Measurements from ENCODE around the gene NUDT1. TPM values are rescaled to one million over a fixed set of nuclear protein-coding genes. Genes with fewer than 3 reads are reported as not detected.

Gene NUDT1
- total and polyA plus RNA-seq, 2 experiments from 2014 or later: 9.6 to 16.3 TPM

GRCh38 chr7:2259480-2259879 lies 17.5 kb downstream of the NUDT1 start:
- Histone ChIP-seq H3K79me2 (no peaks in the 10 kb centered on the region), H3K27me3 (no peaks in the 10 kb centered on the region), H3K4me3 (no peak overlapping the region), H3K27ac (no peak overlapping the region), H3K4me1 (ENCODE audit: insufficient read depth) (no peaks in the 10 kb centered on the region), H3K9me2 (replicated peaks; ENCODE audit: insufficient read depth) (no peaks in the 10 kb centered on the region), H2AFZ (no peak overlapping the region), H3K36me3 (replicated peaks; ENCODE audit: insufficient read depth, low read depth) (no peaks in the 10 kb centered on the region), H3K4me2 (no peak overlapping the region), H3K9me3 (ENCODE audit: low read depth) (no peaks in the 10 kb centered on the region), H4K20me1 (ENCODE audit: insufficient read depth, poor library complexity, severe bottlenecking) (no peaks in the 10 kb centered on the region)
- TF ChIP-seq, protein P1, sequence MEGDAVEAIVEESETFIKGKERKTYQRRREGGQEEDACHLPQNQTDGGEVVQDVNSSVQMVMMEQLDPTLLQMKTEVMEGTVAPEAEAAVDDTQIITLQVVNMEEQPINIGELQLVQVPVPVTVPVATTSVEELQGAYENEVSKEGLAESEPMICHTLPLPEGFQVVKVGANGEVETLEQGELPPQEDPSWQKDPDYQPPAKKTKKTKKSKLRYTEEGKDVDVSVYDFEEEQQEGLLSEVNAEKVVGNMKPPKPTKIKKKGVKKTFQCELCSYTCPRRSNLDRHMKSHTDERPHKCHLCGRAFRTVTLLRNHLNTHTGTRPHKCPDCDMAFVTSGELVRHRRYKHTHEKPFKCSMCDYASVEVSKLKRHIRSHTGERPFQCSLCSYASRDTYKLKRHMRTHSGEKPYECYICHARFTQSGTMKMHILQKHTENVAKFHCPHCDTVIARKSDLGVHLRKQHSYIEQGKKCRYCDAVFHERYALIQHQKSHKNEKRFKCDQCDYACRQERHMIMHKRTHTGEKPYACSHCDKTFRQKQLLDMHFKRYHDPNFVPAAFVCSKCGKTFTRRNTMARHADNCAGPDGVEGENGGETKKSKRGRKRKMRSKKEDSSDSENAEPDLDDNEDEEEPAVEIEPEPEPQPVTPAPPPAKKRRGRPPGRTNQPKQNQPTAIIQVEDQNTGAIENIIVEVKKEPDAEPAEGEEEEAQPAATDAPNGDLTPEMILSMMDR (IDR thresholded peaks at IDR 0.05; ENCODE audit: poor library complexity): no peak
- no peak for TF ChIP-seq EZH2phosphoT487 (IDR thresholded peaks at IDR 0.05; ENCODE audit: low read depth, severe bottlenecking, unreplicated experiment)
- no peak for TF ChIP-seq EZH2 (IDR thresholded peaks at IDR 0.05; ENCODE audit: borderline replicate concordance)
- no peak for DNase-seq (ENCODE audit: low spot score)
- WGBS (ENCODE audit: low lambda C conversion rate, missing lambda C conversion rate): 98% methylated on average over 9 of the region's 9 CpGs

DNA sequence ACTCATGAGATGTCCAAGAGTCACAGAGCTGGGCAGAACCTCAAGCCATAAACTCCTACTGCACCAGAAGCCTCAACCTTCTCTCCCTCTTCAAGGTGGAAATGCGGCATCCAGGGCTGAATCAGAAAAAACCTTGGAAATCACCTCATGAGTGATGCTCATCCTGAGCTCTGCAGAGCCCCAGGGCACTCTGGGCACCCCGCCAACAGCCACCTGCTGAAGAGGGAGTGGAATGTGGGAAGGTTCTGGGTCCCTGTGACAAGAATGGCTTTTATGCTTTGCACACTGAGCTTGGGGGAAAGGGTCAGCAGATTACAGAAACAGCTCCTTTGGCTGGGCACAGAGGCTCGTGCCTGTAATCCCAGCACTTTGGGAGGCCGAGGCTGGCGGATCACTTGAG lies 18.8 kb downstream of the NUDT1 start:
- DNase-seq (ENCODE audit: low spot score): no peak
- Histone ChIP-seq H3K9me2 (replicated peaks; ENCODE audit: insufficient read depth) (no peaks in the 10 kb centered on the region), H3K9me3 (ENCODE audit: low read depth) (no peaks in the 10 kb centered on the region), H3K27me3 (no peaks in the 10 kb centered on the region), H4K20me1 (ENCODE audit: insufficient read depth, poor library complexity, severe bottlenecking) (no peaks in the 10 kb centered on the region), H3K36me3 (replicated peaks; ENCODE audit: insufficient read depth, low read depth) (no peaks in the 10 kb centered on the region), H3K79me2 (no peaks in the 10 kb centered on the region), H3K4me1 (ENCODE audit: insufficient read depth) (no peaks in the 10 kb centered on the region), H3K27ac (no peak overlapping the region), H2AFZ (no peak overlapping the region), H3K4me3 (no peak overlapping the region), H3K4me2 (no peak overlapping the region)
- 90% methylated on average over 5 of the region's 5 CpGs for WGBS (ENCODE audit: low lambda C conversion rate, missing lambda C conversion rate)
- TF ChIP-seq, protein P1 (IDR thresholded peaks at IDR 0.05; ENCODE audit: poor library complexity): no peak
- no peak for TF ChIP-seq EZH2phosphoT487 (IDR thresholded peaks at IDR 0.05; ENCODE audit: low read depth, severe bottlenecking, unreplicated experiment)
- TF ChIP-seq EZH2 (IDR thresholded peaks at IDR 0.05; ENCODE audit: borderline replicate concordance): no peak

DNA sequence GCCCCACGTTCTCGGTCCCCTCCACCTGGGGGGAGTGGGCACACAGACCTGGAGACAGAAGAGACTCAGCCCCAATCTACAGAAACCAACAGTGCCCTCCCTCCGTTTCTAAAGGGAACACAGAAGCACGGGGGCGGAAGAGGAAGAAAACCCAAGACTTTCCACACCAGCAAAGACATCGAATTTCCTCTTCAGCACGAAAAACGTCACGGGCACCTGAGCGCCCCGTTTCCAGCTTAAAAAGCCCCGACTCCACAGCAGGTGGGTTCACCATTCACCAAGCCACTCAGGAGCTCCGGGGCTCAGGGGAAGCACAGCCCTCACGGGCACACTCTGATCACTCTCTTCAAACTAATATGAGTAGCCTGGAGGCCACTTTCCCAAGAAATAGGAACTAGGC lies 19.6 kb downstream of the NUDT1 start:
- Histone ChIP-seq H3K27me3 (no peaks in the 10 kb centered on the region), H2AFZ (no peak overlapping the region), H3K9me3 (ENCODE audit: low read depth) (no peaks in the 10 kb centered on the region), H4K20me1 (ENCODE audit: insufficient read depth, poor library complexity, severe bottlenecking) (no peaks in the 10 kb centered on the region), H3K36me3 (replicated peaks; ENCODE audit: insufficient read depth, low read depth) (no peaks in the 10 kb centered on the region), H3K4me3 (no peak overlapping the region), H3K9me2 (replicated peaks; ENCODE audit: insufficient read depth) (no peaks in the 10 kb centered on the region), H3K4me1 (ENCODE audit: insufficient read depth) (no peaks in the 10 kb centered on the region), H3K4me2 (no peak overlapping the region), H3K27ac (no peak overlapping the region), H3K79me2 (no peaks in the 10 kb centered on the region)
- WGBS (ENCODE audit: low lambda C conversion rate, missing lambda C conversion rate): 94% methylated on average over 14 of the region's 14 CpGs
- no peak for TF ChIP-seq EZH2phosphoT487 (IDR thresholded peaks at IDR 0.05; ENCODE audit: low read depth, severe bottlenecking, unreplicated experiment)
- no peak for TF ChIP-seq EZH2 (IDR thresholded peaks at IDR 0.05; ENCODE audit: borderline replicate concordance)
- TF ChIP-seq, protein P1 (IDR thresholded peaks at IDR 0.05; ENCODE audit: poor library complexity): no peak
- no peak for DNase-seq (ENCODE audit: low spot score)

- 93% methylated on average over 18 of the region's 18 CpGs for WGBS (ENCODE audit: low lambda C conversion rate, missing lambda C conversion rate)
- Histone ChIP-seq H3K27ac (no peak overlapping the region), H3K79me2 (no peaks in the 10 kb centered on the region), H3K36me3 (replicated peaks; ENCODE audit: insufficient read depth, low read depth) (no peaks in the 10 kb centered on the region), H2AFZ (no peak overlapping the region), H3K4me3 (no peak overlapping the region), H4K20me1 (ENCODE audit: insufficient read depth, poor library complexity, severe bottlenecking) (no peaks in the 10 kb centered on the region), H3K4me2 (no peak overlapping the region), H3K27me3 (no peaks in the 10 kb centered on the region), H3K4me1 (ENCODE audit: insufficient read depth) (no peaks in the 10 kb centered on the region), H3K9me3 (ENCODE audit: low read depth) (no peaks in the 10 kb centered on the region), H3K9me2 (replicated peaks; ENCODE audit: insufficient read depth) (no peaks in the 10 kb centered on the region)
- DNase-seq (ENCODE audit: low spot score): no peak
- no peak for TF ChIP-seq EZH2 (IDR thresholded peaks at IDR 0.05; ENCODE audit: borderline replicate concordance)
- TF ChIP-seq, protein P1 (IDR thresholded peaks at IDR 0.05; ENCODE audit: poor library complexity): no peak
- no peak for TF ChIP-seq EZH2phosphoT487 (IDR thresholded peaks at IDR 0.05; ENCODE audit: low read depth, severe bottlenecking, unreplicated experiment)
Observed at GRCh38 chr7:2263176-2263575, 21.1 kb downstream of the NUDT1 start.

Measured in hepatocyte (in vitro differentiated cells).